GM12891 (cell line): ENCODE measurements around the gene EPHA10.

Experiments
- PAX5 ChIP-seq: IDR thresholded peaks from 2 replicates; pipeline ENCODE4 v1.6.1; 2011; ENCODE audit warnings: low read length, moderate library complexity, mild to moderate bottlenecking; ENCODE audit not compliant: insufficient read depth, severe bottlenecking
- POLR2A ChIP-seq: IDR thresholded peaks from 2 replicates; pipeline ENCODE4 v1.6.1; 2011; ENCODE audit warnings: low read depth, low read length, control low read depth
- POLR2AphosphoS5 ChIP-seq: IDR thresholded peaks from 2 replicates; pipeline ENCODE4 v1.6.1; 2011; ENCODE audit warnings: low read depth, low read length, control low read depth
- POU2F2 ChIP-seq: IDR thresholded peaks from 2 replicates; pipeline ENCODE4 v1.6.1; 2011; ENCODE audit warnings: low read depth, mild to moderate bottlenecking, control low read depth, low read length, moderate library complexity

- TF ChIP-seq POLR2A = no peak
- TF ChIP-seq POU2F2 = no peak
- no peak for TF ChIP-seq POLR2AphosphoS5
- no peak for TF ChIP-seq PAX5
Observed at GRCh38 chr1:37716321-37716720, 48.6 kb downstream of the EPHA10 start.
